HepG2 (cell line): ENCODE measurements around the gene SOX4. TPM values are rescaled to one million over a fixed set of nuclear protein-coding genes. Genes with fewer than 3 reads are reported as not detected.
A peak's percentile ranks its signal among the peaks of the same experiment; 100 is the strongest.

Source experiments
- BRF2 ChIP-seq: sonication (generic); formaldehyde crosslinking; IDR thresholded peaks from 2 replicates; pipeline ENCODE4 v1.8.1; 2022; ENCODE audit warnings: mild to moderate bottlenecking, missing genetic modification reagents
- CBX2 ChIP-seq, 2 experiments: fragments of 200-600 bp in 1 of 2; sonication (generic); formaldehyde crosslinking in 1 of 2; IDR thresholded peaks; 2 replicates each; pipeline versions ENCODE4 v1.7.0 to v1.8.1; 2018 to 2022; ENCODE audit warnings: low read depth in 2 of 2, low read length in 1 of 2, mild to moderate bottlenecking in 1 of 2, missing genetic modification reagents in 1 of 2
- E2F5 ChIP-seq: sonication (generic); formaldehyde crosslinking; conservative IDR thresholded peaks from 2 replicates; pipeline ENCODE4 v1.4.0; 2020; ENCODE audit warnings: missing genetic modification reagents
- MTA1 ChIP-seq: sonication (generic); formaldehyde crosslinking; IDR thresholded peaks from 2 replicates; pipeline ENCODE4 v1.4.0; 2020; ENCODE audit warnings: missing genetic modification reagents, mild to moderate bottlenecking, borderline replicate concordance
- NCOA2 ChIP-seq: sonication (generic); formaldehyde crosslinking; IDR thresholded peaks from 2 replicates; pipeline ENCODE4 v1.8.0; 2022; ENCODE audit warnings: inconsistent platforms
- RBM39 ChIP-seq: fragments of 200-400 bp; formaldehyde crosslinking; IDR thresholded peaks from one replicate; pipeline ENCODE4 v1.6.1; 2018; ENCODE audit warnings: antibody characterized with exemption, mild to moderate bottlenecking, low read depth, low read length; ENCODE audit not compliant: poor library complexity, severe bottlenecking
- ZFP41 ChIP-seq: sonication (generic); formaldehyde crosslinking; IDR thresholded peaks from 2 replicates; pipeline ENCODE4 v1.4.0; 2020; ENCODE audit warnings: mild to moderate bottlenecking, missing genetic modification reagents, borderline replicate concordance
- ZNF362 ChIP-seq: sonication (generic); formaldehyde crosslinking; IDR thresholded peaks from 2 replicates; pipeline ENCODE4 v1.4.0; 2020; ENCODE audit warnings: missing genetic modification reagents, mild to moderate bottlenecking, borderline replicate concordance
- ZNF501 ChIP-seq: sonication (generic); formaldehyde crosslinking; IDR thresholded peaks from 2 replicates; pipeline ENCODE4 v1.5.1; 2020; ENCODE audit warnings: mild to moderate bottlenecking, moderate library complexity, missing genetic modification reagents
- ZNF780A ChIP-seq: sonication (generic); formaldehyde crosslinking; IDR thresholded peaks from 2 replicates; pipeline ENCODE4 v1.8.0; 2022; ENCODE audit warnings: mild to moderate bottlenecking, missing genetic modification reagents, moderate library complexity
- ZNF800 ChIP-seq: sonication (generic); formaldehyde crosslinking; IDR thresholded peaks from 2 replicates; pipeline ENCODE4 v1.4.0; 2020; ENCODE audit warnings: missing genetic modification reagents
- ZNF891 ChIP-seq: sonication (generic); formaldehyde crosslinking; IDR thresholded peaks from 2 replicates; pipeline ENCODE4 v1.5.0; 2020; ENCODE audit warnings: mild to moderate bottlenecking, missing genetic modification reagents
- polyA plus RNA-seq, 8 experiments: library from polyadenylated mRNA; depleted of rRNA in 3 of 8; stranded (reverse) in 7 of 8; unstranded in 1 of 8; fragments of >200 nt; fragmentation: Illumina TruSeq in 4 of 8; extraction: Trizol in 4 of 8; gene quantifications; 2 replicates each; pipeline versions ENCODE4 v1.2.1 to v1.2.3, GENCODE V29; 2011 to 2016; ENCODE audit warnings: low read depth in 4 of 8, missing spikeins in 1 of 8, mixed read lengths in 1 of 8; ENCODE audit not compliant: insufficient read depth in 1 of 8
- total RNA-seq, 5 experiments: library from RNA; depleted of rRNA; stranded (reverse); fragments of >200 nt; fragmentation: Illumina TruSeq; extraction: Trizol; gene quantifications; 2 replicates each; pipeline ENCODE4 v1.2.3, GENCODE V29; 2016; ENCODE audit warnings: low read depth in 1 of 5

Gene SOX4
- total and polyA plus RNA-seq, 2 of the 13 experiments (the other 11 are each of a cell fraction or from before 2014, with no cell fraction given): 2.6 to 3.4 TPM

- TF ChIP-seq CBX2 (IDR thresholded peaks at IDR 0.05; ENCODE audit: low read depth, low read length) (peak; percentile 82; the same call in 1 of the 2 replicates), CBX2 (CRISPR knock-in tag; IDR thresholded peaks at IDR 0.05; ENCODE audit: low read depth) (no peak), ZNF501 (CRISPR knock-in tag) (peak; percentile 45; the same call in 1 of the 2 replicates), RBM39 (peak; percentile 20), BRF2 (CRISPR knock-in tag) (no peak), ZNF800 (CRISPR knock-in tag) (0 out of 2 replicates have a peak, but pooled peaks have one; percentile 18), NCOA2 (CRISPR knock-in tag) (no peak), ZNF780A (no peak), E2F5 (CRISPR knock-in tag) (0 out of 2 replicates have a peak, but pooled peaks have one; percentile 7), ZNF362 (CRISPR knock-in tag) (0 out of 2 replicates have a peak, but pooled peaks have one; percentile 13), ZFP41 (CRISPR knock-in tag) (no peak), MTA1 (CRISPR knock-in tag) (no peak), ZNF891 (CRISPR knock-in tag) (0 out of 2 replicates have a peak, but pooled peaks have one; percentile 23)
These were observed 2.8 kb downstream of the SOX4 start (continued) for GRCh38 chr6:21596145-21596948.
